Fibroblast of skin of left biceps (primary cell): ENCODE results near the gene SHMT1.
"Not testable (repeated sequence)": the region's sequence is repeated elsewhere in the genome, so short reads cannot be mapped to it uniquely, and the experiment has no call there.

ENCODE experiments used
- DNase-seq, 2 experiments: peaks; one replicate each; pipeline ENCODE4 v3.0.0-alpha.2; 2013; ENCODE audit warnings: low read depth in 2 of 2

SHMT1 gene

DNA sequence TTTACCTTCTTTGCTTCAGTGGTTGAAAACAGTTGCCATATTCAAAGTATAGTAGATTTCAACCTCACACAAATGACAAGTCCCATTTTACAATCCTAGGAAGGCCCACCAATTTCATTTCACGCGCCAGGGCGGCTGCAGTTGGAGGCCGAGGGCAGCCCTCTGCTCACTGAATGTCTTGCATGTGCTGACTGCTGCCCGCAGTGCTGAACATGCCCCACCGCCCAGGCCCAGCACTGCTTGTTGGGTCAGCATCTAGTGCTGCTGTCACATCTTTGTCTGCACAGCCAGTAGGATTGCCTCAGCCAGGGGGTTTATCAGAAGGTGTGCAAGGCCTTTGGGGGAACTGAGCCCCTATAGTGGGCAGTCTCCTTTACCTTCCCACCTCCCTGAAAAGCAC, 36.8 kb downstream of the SHMT1 start:
- DNase-seq = no peak

DNA sequence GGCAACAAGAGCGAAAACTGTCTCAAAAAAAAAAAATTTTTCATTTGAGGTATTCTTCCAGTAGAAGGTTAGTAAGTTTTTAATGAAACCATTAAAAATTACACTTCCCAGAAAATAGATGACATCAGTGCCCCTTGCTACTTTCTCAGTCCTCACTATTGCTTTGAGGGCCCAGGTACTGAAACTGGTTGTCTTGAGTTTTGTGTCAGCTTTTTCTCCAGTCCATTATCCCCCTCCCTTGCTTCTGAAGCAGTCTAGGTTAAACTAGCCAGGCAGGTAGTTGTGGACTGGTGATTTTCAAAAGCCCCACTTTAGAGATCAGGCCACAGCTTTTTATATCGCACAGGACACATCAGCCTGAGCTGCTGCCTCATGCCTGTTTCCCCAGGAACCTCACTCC, 37.3 kb downstream of the SHMT1 start:
- DNase-seq = no peak

DNA sequence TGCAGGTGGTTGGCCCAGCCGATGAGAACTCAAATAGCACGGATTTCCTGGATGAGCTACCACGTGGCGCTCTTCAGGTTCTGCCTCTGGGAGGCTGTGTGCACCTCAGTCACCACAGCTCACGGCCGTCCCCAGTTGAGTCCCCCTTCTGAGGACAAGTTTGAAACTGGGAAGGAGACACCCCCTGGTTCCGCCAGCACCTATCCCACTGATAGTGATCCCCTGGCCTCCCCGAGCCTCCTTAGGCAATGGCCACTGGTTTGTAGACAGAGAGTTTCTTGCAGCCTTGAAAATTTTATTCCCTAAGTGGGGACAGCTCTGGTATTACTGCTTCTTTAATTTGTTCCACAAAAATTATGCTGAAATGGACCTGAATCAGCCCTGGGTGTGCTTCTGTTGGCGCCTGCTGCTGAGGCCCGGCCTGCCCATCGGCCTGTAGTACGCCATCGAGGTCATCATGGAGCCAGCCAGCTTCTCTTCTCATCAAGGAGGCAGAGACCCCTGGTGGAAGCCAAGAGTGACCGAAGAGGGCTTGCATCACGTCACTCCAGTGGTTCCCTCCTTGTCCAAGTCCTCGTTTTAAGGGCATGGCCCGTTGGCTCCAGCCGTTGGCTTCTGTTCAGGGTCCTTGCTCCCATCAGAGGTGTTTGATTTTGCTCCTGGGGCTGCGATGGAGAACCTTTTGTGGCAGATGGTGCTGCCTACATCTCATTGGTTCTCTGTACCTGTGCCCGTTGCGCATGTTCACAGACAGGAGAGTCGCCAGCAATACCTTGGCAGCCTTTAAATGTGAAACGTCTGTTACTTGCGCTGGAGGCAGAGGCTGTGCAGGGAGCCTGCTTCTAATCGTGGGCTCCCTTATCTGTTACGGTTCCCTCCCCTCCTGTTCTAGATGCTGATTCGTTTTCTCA, 39.0 kb downstream of the SHMT1 start:
- no peak for DNase-seq

DNA sequence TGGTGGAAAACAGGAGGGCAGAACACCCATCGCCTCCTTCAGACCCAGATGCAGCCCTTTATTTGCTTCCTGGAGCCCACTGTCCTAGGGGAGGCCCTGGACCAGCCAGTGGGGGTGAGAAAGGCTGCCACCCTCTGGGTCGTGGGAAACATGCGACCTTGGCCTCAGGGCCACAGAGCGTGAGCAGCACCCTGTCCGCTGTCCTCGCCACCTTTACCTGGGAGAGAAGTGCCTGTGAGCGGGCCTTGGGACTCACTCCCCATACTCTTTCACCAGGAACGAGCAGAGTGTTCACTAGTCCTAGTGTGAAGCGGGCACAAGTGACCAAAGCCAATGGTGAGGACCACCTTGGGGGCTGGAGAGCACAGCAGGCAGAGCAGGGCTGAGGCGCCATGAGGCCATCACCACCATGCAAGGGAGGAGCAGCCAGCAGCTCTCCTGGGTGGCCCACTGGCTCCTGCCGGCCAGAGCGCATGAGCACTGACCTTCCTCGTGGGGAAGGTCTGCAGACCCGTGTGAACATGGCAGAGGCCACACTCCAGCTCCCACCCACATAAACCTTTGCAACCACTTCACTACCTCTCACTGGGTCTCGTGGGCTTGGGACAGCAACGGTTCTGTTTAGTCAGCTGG, 39.7 kb downstream of the SHMT1 start:
- DNase-seq = no peak

DNA sequence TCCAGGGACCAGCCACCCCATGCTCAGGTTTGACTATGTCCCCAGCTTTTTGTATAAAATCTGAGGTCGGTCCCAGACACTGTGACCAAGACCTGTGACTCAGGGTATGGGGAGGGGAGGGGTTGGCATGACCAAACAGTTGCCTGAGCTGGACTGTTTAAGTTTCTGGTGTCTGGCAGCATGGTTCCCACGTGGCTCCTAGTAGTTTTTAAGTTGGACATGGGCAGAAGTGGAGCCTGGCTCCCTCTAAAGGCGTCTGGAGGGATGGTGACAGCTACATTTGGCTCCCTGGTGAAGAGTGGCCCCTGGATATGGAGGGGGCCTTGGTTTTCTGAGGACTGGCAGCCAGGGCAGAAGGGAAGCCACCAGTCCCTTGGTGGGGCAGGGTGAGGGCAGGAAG, 40.3 kb downstream of the SHMT1 start:
- DNase-seq = no peak

- no peak for DNase-seq
Observed at GRCh38 chr17:18322522-18322921, 40.8 kb downstream of the SHMT1 start.

DNA sequence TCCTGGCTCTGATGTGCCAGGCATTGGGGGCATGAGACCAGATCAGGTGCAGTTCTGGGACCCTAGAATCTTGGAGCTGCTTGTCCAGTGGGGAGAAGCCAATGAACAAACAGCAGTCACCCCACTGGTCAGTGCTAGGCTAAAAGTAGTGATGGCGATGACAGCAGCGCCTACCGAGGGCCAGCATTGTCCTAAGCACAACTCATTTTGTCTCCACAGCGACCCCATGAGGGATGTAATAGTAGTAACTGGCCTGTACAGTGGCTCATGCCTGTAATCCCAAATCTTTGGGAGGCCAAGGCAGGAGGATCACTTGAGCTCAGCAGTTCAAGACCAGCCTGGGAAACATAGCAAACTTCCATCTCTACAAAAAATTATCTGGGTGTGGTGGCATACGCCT, 42.0 kb downstream of the SHMT1 start:
- no peak for DNase-seq

GRCh38 chr17:18320301-18320700, 43.0 kb downstream of the SHMT1 start:
- DNase-seq = no peak

- peak; percentile 9 to 10 for DNase-seq
Observed at GRCh38 chr17:18319604-18320256, 43.6 kb downstream of the SHMT1 start.

DNA sequence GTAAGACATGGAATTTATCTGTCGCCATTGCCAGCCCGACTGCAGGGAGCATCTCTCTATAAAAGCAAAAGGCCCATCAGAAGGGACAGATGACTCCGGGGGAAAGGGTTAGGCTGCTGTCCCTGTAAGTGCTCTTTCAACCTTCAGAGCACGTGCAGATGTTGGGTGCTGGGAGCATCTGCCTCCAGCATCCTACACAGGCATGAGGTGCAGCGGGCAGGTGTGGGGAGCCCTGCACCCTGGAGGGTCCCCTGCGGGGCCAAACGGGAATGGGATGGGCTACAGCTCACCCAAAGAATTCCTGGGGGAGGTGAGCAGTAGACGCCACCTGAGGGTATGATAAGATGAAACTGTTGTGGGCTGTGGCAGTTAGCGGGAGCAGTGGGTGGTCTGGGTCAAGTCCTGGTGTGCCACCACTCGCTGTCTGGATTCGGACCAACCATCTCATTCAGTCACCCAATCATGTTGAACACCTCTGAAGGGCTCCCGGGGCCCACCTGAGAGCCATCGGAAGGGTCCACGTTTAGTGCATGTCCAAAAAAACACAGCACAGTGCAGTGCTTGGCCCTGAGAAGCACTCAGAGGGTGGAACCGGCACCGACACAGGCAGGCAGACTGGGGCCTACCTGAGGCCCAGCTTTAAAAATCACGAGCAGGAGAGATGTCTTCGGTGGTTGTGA, 44.4 kb downstream of the SHMT1 start:
- DNase-seq = no peak

GRCh38 chr17:18318117-18318516, 45.2 kb downstream of the SHMT1 start:
- DNase-seq = no peak

DNA sequence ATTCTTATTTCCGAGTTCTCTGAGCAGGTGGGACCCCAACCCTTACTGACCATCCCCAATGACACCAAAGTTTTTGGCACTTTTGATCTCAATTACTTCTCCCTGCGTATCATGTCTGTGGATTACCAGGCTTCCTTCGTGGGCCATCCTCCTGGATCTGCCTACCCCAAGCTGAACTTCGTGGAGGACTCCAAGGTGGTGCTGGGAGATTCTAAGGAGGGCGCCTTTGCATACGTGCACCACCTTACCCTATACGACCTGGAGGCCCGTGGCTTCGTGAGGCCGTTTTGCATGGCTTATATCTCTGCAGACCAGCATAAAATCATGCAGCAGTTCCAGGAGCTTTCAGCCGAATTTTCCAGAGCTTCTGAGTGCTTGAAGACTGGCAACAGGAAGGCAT, 47.4 kb downstream of the SHMT1 start:
- DNase-seq = no peak

DNA sequence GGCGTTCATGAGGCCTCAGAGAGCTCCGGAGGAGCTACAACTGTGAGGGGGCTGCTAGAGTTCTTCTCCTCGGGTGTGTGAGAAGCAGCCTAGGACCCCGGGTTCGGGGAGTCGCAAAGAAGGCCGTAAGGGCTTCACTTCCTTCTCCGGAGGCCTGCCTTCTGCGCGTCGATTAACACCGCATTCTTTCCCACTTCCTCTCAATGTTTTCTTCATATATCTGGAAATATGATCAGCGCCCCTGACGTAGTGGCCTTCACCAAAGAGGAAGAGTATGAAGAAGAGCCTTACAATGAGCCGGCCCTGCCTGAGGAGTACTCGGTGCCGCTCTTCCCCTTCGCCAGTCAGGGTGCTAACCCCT, 47.8 kb downstream of the SHMT1 start:
- DNase-seq = no peak

DNA sequence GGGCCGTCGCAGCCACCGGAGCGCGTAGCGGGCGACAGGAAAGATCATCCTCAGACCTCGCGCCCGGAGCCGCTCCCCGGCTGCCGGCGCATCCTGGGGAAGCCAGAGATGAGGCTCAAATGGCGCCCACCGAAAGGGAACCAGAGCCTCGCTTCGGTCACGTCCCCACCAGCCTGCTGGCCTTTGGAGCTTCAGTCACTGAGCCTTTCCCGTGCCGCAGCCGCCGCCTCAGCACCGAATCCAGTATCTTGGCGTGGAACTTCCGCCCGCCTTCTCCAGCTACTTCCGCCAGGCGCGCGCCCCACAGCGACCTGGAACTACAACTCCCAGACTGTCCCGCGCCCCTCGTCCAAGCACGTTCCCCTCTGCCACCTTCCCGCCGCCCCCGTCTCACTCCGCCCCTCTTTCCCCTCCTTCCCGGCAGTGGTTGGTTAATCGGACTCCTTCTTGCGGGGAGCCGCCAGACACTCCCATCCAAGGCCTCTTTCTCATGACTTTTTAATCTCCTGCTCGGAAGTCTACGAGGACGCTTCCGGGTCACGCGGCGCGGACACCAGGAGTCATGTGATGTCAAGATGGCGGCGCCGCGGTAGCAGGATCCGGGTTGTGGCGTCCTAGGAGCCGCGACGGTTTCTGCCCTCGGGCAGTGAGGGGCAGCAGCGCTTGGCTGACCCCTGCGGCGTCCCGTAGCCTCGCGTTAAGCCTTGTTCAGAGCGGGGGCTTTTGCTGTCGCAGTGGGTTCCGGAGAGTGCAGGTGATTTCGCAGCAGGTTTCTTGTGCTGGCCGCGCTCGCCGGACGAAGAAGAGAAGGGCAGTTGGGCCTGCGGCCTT, 48.4 kb downstream of the SHMT1 start, which contains the start of the genes SMCR8 and TOP3A:
TSS of gene SMCR8 (plus strand) at position 563 of the 831 bp plus-strand sequence. CDS start 497 bp downstream, outside the sequence.
TSS of gene TOP3A (minus strand) at position 264 of the 831 bp plus-strand sequence. CDS start at position 48, 216 bp downstream.
- DNase-seq = peak; percentile 95

GRCh38 chr17:18314059-18314730, 49.2 kb downstream of the SHMT1 start:
- no peak for DNase-seq

DNA sequence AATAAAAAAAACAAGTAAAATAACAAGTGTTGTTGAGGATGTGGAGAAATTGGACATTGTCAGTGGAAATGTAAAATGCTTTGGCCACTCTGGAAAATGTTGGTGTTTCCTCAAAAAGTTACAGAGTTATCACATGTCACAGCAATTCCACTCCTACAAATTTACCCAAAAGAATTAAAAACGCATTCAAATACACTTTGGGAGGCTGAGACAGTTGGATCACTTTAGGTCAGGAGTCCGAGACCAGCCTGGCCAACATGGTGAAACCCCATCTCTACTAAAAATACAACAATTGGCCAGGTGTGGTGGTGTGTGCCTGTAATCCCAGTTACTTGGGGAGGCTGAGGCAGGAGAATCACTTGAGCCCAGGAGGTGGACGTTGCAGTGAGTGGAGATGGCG, 54.1 kb downstream of the SHMT1 start:
- DNase-seq = no peak

DNA sequence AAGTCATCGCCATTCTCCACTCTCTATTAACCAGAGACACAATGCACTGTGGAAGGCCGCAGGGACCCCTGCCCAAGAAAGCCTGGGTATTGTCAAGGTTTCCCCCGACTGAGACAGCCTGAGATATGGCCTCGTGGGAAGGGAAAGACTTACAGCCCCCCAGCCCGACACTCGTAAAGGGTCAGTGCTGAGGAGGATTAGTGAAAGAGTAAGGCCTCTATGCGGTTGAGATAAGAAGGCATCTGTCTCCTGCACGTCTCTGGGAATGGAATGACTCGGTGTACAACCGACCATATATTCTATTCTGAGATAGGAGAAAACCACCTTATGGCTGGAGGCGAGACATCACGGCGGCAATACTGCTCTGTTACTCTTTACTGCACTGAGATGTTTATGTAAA, 60.1 kb downstream of the SHMT1 start:
- not testable (repeated sequence) for DNase-seq

DNA sequence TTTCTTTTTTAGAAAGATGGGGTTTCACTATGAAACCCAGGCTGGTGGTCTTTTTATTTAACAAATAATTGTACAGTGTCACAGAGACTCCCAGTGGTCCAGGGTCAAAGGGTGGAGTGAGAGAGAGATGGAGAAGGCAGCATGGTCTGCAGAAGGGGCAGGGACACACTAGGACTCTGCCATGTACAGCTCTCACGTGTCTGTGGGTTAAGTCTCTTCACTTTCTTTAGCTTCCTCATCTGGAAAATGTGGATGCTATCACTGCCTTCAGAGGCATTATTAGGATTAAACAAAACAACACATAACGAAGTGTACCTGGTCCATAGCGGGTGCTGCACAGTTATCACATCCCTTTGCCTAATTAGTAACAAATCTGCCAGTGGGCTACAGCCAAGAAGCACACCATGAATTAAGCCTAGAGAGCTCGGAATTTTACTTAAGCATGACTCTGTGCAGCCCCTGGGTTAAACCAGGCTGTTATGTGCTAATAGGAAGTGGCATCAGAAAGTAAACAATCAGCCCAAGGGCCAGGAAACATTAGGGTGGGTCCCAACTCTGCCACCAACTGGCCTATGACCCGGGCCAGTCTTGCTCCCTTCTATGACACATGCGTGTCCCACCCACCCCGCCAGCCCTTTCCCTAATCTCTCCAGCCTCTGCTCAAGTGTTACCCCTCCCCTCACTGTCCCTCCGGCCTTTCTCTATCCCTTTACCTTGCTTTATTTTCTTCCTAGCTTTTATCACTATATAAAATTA, 62.4 kb downstream of the SHMT1 start:
- DNase-seq = no peak

DNA sequence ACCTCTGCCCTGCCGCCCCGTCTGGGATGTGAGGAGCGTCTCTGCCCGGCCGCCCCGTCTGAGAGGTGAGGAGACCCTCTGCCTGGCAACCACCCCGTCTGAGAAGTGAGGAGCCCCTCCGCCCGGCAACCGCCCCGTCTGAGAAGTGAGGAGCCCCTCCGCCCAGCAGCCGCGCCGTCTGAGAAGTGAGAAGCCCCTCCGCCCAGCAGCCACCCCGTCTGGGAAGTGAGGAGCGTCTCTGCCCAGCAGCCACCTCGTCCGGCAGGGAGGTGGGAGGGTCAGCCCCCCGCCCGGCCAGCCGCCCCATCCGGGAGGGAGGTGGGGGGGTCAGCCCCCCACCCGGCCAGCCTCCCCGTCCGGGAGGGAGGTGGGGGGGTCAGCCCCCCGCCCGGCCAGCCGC, 65.3 kb downstream of the SHMT1 start:
- DNase-seq = not testable (repeated sequence)
